ENCODE measurements around the gene IRF7.

GRCh38 chr11:563066-563811 lies 52.5 kb downstream of the IRF7 start:
- TF ChIP-seq POLR2A (IDR thresholded peaks at IDR 0.05), result no peak
- TF ChIP-seq CTCF (IDR thresholded peaks at IDR 0.05), result no peak
- TF ChIP-seq POLR2AphosphoS5 (IDR thresholded peaks at IDR 0.05), result no peak
- no peak for TF ChIP-seq EP300 (IDR thresholded peaks at IDR 0.05)
